IPS-20b (cell line): ENCODE measurements around the gene CDA.

Experiments
- H3K27ac ChIP-seq: one replicate; pipeline ENCODE4 v1.5.1; 2013; ENCODE audit warnings: low read length
- H3K27me3 ChIP-seq: 2 replicates; pipeline ENCODE4 v1.6.1; 2013; ENCODE audit warnings: mild to moderate bottlenecking, low read length, inconsistent platforms; ENCODE audit not compliant: insufficient read depth
- H3K36me3 ChIP-seq: 2 replicates; pipeline ENCODE4 v1.6.1; 2013; ENCODE audit warnings: low read depth, mild to moderate bottlenecking, inconsistent platforms, low read length, moderate library complexity; ENCODE audit not compliant: insufficient read depth
- H3K4me1 ChIP-seq: 2 replicates; pipeline ENCODE4 v1.6.1; 2013; ENCODE audit warnings: mild to moderate bottlenecking, control low read depth, inconsistent platforms, low read length, moderate library complexity; ENCODE audit not compliant: insufficient read depth
- H3K4me3 ChIP-seq: 2 replicates; pipeline ENCODE4 v1.5.1; 2013; ENCODE audit warnings: mild to moderate bottlenecking, low read length, inconsistent platforms
- H3K9ac ChIP-seq: 2 replicates; pipeline ENCODE4 v1.6.1; 2013; ENCODE audit warnings: low read depth, mild to moderate bottlenecking, inconsistent platforms, low read length, moderate library complexity
- H3K9me3 ChIP-seq: 2 replicates; pipeline ENCODE4 v1.6.1; 2013; ENCODE audit warnings: mild to moderate bottlenecking, low read depth, low read length, inconsistent platforms; ENCODE audit not compliant: insufficient read depth

The CDA gene

GRCh38 chr1:20569523-20570098, 19.3 kb upstream of the CDA start:
- Histone ChIP-seq H3K9ac (no peak overlapping the region), H3K27me3 (peaks cover 11% of the 10 kb centered on the region), H3K36me3 (no peaks in the 10 kb centered on the region), H3K27ac (no peak overlapping the region), H3K4me3 (no peak overlapping the region), H3K9me3 (peaks cover 4% of the 10 kb centered on the region), H3K4me1 (no peaks in the 10 kb centered on the region)

GRCh38 chr1:20571427-20571826, 17.5 kb upstream of the CDA start:
- H3K27ac ChIP-seq, result no peak overlapping the region
- H3K9me3 ChIP-seq, result peaks cover 4% of the 10 kb centered on the region

GRCh38 chr1:20573987-20574386, 14.9 kb upstream of the CDA start:
- no peaks in the 10 kb centered on the region for H3K36me3 ChIP-seq
- H3K4me1 ChIP-seq, result no peaks in the 10 kb centered on the region; the same call in 1 of the 2 replicates
- H3K9ac ChIP-seq, result no peak overlapping the region
- no peak overlapping the region for H3K4me3 ChIP-seq
- H3K27ac ChIP-seq, result no peak overlapping the region
- H3K27me3 ChIP-seq, result peaks cover 16% of the 10 kb centered on the region
- peaks cover 4% of the 10 kb centered on the region for H3K9me3 ChIP-seq

More at GRCh38 chr1:20571427-20571826, 17.5 kb upstream of the CDA start:
- Histone ChIP-seq H3K4me3 (no peak overlapping the region), H3K4me1 (no peaks in the 10 kb centered on the region; the same call in 1 of the 2 replicates), H3K27me3 (peaks cover 16% of the 10 kb centered on the region), H3K9ac (no peak overlapping the region), H3K36me3 (no peaks in the 10 kb centered on the region)

- no peaks in the 10 kb centered on the region; the same call in 1 of the 2 replicates for H3K4me1 ChIP-seq
- peaks cover 16% of the 10 kb centered on the region for H3K27me3 ChIP-seq
- H3K4me3 ChIP-seq, result no peak overlapping the region
- H3K36me3 ChIP-seq, result no peaks in the 10 kb centered on the region
- H3K9me3 ChIP-seq, result peaks cover 4% of the 10 kb centered on the region
- no peak overlapping the region for H3K9ac ChIP-seq
- no peak overlapping the region for H3K27ac ChIP-seq
Measured at GRCh38 chr1:20574686-20575540, 14.0 kb upstream of the CDA start.

GRCh38 chr1:20575541-20576336, 13.2 kb upstream of the CDA start:
- H3K4me1 ChIP-seq, result no peaks in the 10 kb centered on the region; the same call in 1 of the 2 replicates
- H3K36me3 ChIP-seq, result no peaks in the 10 kb centered on the region
- no peak overlapping the region for H3K27ac ChIP-seq
- peaks cover 16% of the 10 kb centered on the region for H3K27me3 ChIP-seq
- peaks cover 4% of the 10 kb centered on the region for H3K9me3 ChIP-seq
- H3K9ac ChIP-seq, result no peak overlapping the region
- H3K4me3 ChIP-seq, result no peak overlapping the region

GRCh38 chr1:20578062-20578461, 10.8 kb upstream of the CDA start:
- Histone ChIP-seq H3K27me3 (peaks cover 16% of the 10 kb centered on the region), H3K4me3 (no peak overlapping the region), H3K9me3 (no peaks in the 10 kb centered on the region)

GRCh38 chr1:20578721-20579395, 10.0 kb upstream of the CDA start:
- Histone ChIP-seq H3K4me1 (no peaks in the 10 kb centered on the region; the same call in 1 of the 2 replicates), H3K27ac (no peak overlapping the region), H3K9me3 (no peaks in the 10 kb centered on the region), H3K4me3 (no peak overlapping the region), H3K36me3 (no peaks in the 10 kb centered on the region), H3K9ac (no peak overlapping the region), H3K27me3 (peaks cover 9% of the 10 kb centered on the region)

More at GRCh38 chr1:20578062-20578461, 10.8 kb upstream of the CDA start:
- H3K27ac ChIP-seq, result no peak overlapping the region
- H3K36me3 ChIP-seq, result no peaks in the 10 kb centered on the region
- no peak overlapping the region for H3K9ac ChIP-seq
- no peaks in the 10 kb centered on the region; the same call in 1 of the 2 replicates for H3K4me1 ChIP-seq

GRCh38 chr1:20584890-20585289, 4.0 kb upstream of the CDA start:
- Histone ChIP-seq H3K27ac (no peak overlapping the region), H3K9ac (no peak overlapping the region), H3K9me3 (no peaks in the 10 kb centered on the region), H3K27me3 (0 out of 2 replicates have a peak, but pooled peaks cover under 1% of the 10 kb centered on the region), H3K4me1 (peaks cover 8% of the 10 kb centered on the region), H3K36me3 (no peaks in the 10 kb centered on the region), H3K4me3 (no peak overlapping the region)

GRCh38 chr1:20586953-20587660, 1.8 kb upstream of the CDA start:
- H3K27ac ChIP-seq, result no peak overlapping the region
- no peaks in the 10 kb centered on the region for H3K36me3 ChIP-seq
- no peak overlapping the region for H3K4me3 ChIP-seq
- no peak overlapping the region for H3K9ac ChIP-seq
- H3K4me1 ChIP-seq, result peaks cover 14% of the 10 kb centered on the region
- H3K9me3 ChIP-seq, result no peaks in the 10 kb centered on the region
- 0 out of 2 replicates have a peak, but pooled peaks cover 9% of the 10 kb centered on the region for H3K27me3 ChIP-seq

GRCh38 chr1:20587661-20588053, 1.2 kb upstream of the CDA start:
- Histone ChIP-seq H3K9ac (no peak overlapping the region), H3K27ac (no peak overlapping the region), H3K27me3 (0 out of 2 replicates have a peak, but pooled peaks cover 9% of the 10 kb centered on the region)

More at GRCh38 chr1:20587661-20588053, 1.2 kb upstream of the CDA start:
- no peak overlapping the region for H3K4me3 ChIP-seq
- H3K36me3 ChIP-seq, result no peaks in the 10 kb centered on the region
- peaks cover 14% of the 10 kb centered on the region for H3K4me1 ChIP-seq
- H3K9me3 ChIP-seq, result no peaks in the 10 kb centered on the region
